GM11168 (cell line): ENCODE results near the gene ATP6V1B1.

Source experiments
- in situ Hi-C: fragments of 300-500 bp; cut with MboI; formaldehyde crosslinking; loops from one replicate; pipeline ENCODE4 v1.12.0; 2022; ENCODE audit warnings: low sequenced_read_pairs; ENCODE audit not compliant: unreplicated experiment

ATP6V1B1 gene

DNA sequence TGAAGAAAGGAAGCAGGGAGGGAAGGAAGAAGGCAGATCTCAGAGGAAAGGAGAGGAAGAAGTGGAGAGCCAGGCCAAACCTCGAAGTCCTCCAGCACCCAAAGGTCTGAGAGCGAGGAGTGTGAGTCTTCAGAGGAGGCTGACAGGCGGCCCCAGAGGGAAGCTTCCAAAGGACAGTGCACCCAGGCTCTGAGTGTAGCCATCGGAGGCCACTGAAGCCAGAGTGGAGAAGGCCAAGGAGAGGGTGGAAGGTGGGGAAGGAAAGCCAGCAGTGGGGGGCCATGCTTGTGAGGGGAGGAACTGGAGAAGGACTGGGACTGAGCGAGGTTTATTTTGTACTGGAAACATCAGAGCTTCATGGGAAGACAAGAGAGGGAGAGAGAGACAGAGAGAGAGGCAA lies 6.0 kb downstream of the ATP6V1B1 start:
- in situ Hi-C loops: no loop called here

GRCh38 chr2:70942396-70943204 lies 6.9 kb downstream of the ATP6V1B1 start:
- in situ Hi-C loops: no loop called here

DNA sequence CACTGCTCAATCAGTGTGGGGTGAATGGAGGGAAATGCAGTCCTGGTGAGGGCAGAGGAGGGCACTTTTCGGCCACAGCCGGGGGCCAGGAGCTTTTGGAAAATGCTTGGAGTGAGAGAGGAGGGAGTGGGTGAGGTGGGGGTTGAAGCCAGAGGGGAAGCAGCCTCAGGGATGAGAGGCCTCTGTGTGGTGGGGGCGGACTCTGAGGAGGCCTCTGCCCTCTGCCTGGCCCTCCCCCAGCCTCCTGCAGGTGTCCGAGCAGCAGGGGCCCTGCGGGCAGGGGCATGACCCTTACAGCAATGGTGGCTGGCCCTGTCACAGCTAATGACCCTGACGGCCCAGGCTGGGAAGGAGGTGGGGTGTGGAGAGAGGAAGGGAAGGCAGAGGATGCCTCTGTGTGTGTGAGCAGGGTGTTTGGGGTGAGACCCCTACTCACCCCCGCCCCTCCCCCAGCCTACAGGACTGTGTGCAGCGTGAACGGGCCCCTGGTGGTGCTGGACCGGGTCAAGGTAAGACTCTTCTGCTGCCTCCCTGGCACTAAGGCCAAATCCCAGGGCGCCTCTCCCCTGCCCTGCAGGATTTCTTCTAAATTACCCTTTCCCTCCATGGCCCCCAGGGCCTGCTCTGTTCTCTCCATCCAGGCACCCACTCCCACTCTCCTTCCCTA lies 7.6 kb downstream of the ATP6V1B1 start:
- in situ Hi-C loops: no loop called here

DNA sequence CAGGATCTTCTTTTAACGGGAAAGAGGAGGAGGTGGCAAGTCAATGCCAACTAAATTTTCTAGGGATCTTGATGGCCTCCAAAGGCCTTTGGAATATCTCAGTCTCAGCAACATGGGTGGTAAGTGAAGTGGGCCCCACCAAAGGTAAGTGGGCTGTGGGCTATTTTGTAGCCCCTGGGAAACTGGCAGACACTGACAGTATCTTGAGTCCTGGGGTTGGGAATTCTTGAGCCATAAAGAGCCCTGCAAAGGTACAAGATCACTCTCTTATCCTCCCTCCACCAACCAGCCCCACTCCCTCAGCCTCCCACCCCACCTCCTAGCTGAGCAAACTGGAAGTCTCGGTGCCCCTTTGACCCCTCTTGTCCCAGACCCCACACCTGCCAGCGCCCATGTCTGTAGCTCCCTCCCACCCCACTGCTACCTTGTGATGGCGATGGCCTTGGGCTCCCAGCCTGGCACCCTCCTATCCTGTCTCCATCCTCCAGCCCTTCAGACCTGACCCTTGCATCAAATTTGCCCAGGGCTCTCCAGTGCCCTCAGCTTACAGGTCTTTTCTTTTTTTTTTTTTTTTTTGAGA lies 8.5 kb downstream of the ATP6V1B1 start:
- in situ Hi-C loops: no loop called here

GRCh38 chr2:70946832-70947442 lies 11.2 kb downstream of the ATP6V1B1 start:
- in situ Hi-C loops: no loop called here

- in situ Hi-C loops: no loop called here
These were observed 12.0 kb downstream of the ATP6V1B1 start for GRCh38 chr2:70947556-70948184.

DNA sequence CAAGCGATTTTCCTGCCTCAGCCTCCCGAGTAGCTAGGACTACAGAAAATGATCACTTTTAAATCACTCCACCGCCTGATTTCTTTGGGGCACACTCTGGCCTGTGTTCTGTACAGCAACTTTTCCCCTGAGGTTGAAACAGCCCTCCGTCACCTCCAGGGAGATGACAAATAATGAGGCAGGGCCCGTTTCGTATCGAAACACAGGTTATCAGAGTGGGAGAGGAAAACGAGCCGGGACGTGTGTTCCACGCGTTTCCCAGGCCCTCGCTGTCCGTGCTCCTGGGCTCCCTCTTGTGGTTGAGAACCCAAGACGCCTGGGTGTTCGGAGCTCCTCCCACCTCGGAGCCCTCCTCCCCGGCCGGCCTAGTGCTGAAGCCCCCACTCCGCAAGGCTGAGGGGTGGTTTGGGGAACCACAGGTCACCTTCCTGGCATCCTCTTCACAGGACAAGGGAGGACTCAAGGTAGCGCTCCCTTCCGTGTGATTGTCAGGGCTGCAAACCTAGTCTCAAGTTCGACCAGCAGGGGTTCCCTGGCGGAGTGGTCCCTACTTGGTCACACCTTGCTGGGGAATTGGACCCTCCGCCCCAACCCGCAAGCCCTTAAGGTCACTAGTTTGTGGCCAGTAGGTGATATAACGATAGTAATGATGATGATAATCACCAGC lies 12.8 kb downstream of the ATP6V1B1 start:
- in situ Hi-C loops: no loop called here

DNA sequence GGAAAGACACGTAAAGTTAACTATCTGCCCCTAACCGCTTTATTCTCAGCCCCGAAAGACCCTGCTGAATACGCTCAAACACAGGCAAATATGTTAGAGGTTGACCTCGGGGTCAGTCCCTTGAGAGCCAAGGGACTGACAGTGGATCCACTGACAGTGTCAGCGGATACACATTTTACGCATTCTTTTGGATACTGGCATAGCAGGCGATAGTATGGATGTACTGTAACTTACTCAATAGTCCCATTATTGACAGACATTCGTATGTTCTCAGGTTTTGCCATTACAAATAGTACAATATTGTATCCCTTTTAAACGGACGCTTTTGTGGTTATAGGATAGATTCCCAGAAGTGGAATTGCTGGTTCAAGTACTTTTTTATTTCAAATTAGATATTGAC lies 13.4 kb downstream of the ATP6V1B1 start:
- in situ Hi-C loops: no loop called here

- in situ Hi-C loops: no loop called here
These were observed 19.2 kb downstream of the ATP6V1B1 start for GRCh38 chr2:70954886-70955285.

DNA sequence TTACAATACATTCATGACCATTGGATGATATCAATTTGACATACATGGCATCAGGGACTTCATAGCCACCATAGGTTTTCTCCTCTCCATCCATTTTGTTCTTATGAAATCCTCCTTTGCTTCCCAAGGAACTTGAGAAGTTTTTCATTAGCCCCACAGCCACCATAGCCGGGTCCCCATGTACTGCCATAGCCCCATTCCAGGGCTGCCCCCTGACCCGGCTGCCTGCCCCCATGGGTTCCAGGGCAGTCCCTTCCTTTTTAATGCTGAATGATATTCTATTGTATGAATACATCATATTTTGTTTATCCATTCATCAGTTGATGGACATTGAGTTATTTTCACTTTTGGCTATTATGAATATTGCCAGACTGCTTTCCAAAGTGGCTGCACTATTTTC lies 20.4 kb downstream of the ATP6V1B1 start:
- in situ Hi-C loops: no loop called here

- in situ Hi-C loops: no loop called here
These were observed 22.1 kb downstream of the ATP6V1B1 start for GRCh38 chr2:70957798-70958197.

GRCh38 chr2:70958759-70959158 lies 23.1 kb downstream of the ATP6V1B1 start:
- in situ Hi-C loops: no loop called here

DNA sequence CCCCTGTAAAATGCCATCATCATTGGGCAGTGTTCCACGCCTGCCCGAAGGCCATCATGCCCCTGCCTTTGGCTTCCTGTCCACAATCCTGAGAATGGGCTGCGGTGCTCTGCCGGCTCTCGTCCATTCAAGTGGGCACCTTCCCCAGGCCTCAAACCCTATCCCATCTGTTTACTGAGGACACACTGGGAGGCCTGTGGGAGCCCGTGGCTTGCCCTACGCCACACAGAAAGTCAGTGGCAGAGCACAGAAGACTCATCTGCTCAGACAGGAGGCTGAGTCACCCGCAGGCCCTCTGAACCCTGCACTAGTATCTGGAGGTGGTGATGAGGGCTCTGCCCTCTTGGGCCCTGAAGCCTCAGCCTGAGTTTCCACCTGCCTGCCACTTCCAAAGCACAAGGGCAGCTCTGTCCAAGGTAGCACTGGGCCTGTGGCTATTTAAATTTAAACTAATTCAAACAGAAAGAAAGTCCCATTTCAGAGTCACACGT lies 23.6 kb downstream of the ATP6V1B1 start:
- in situ Hi-C loops: no loop called here

- in situ Hi-C loops: no loop called here
These were observed 24.4 kb downstream of the ATP6V1B1 start for GRCh38 chr2:70959851-70960832.

- in situ Hi-C loops: no loop called here
These were observed 25.3 kb downstream of the ATP6V1B1 start for GRCh38 chr2:70960833-70961647.

GRCh38 chr2:70961648-70961994 lies 25.9 kb downstream of the ATP6V1B1 start:
- in situ Hi-C loops: no loop called here

DNA sequence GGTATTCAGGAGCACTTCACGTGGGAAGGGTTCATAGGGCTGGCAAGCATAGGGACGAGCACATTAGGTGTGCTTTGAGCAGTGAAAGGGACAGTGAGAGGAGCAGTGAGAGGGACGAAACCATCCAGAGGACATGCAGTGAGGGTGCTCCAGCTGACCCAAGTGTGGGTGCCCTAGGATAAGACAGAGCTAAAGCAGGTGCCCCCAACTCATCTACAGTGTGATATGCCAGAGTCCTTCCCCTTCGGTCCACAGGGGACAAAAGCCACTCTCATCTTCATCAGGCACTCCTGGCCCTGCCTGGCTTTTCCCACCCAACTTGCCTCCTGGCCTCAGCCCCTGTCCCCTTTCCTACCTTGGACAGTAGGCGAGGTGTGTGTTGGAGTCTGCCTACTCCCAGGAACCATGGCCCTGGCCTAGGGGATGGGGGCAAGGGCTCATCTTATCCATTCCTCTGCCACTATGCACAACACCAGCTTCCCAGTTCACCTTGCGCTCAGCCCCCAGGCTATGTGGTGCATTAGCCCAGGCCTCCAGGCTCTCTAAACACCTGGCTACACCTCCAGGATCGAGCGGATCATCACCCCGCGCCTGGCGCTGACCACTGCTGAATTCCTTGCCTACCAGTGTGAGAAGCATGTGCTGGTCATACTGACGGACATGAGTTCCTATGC lies 26.6 kb downstream of the ATP6V1B1 start:
- in situ Hi-C loops: no loop called here
